ENCODE measurements around the gene ZNF77. TPM values are rescaled to one million over a fixed set of nuclear protein-coding genes. Genes with fewer than 3 reads are reported as not detected.

ZNF77 gene
- total RNA-seq, 1 experiment from 2014 or later: 5.9 TPM

GRCh38 chr19:2917275-2918184 lies 27.2 kb downstream of the ZNF77 start:
- Histone ChIP-seq H3K9me2 (ENCODE audit: insufficient read depth) (no peaks in the 10 kb centered on the region), H3K9ac (ENCODE audit: low read length) (no peak overlapping the region), H3K36me3 (ENCODE audit: control insufficient read depth in 1 of 2, insufficient read depth in 2 of 2, low read length in 2 of 2) (peaks cover 19 to 52% of the 10 kb centered on the region in 2 experiments), H3K9me3 (ENCODE audit: control insufficient read depth in 1 of 2, insufficient read depth in 1 of 2, low read depth in 1 of 2, low read length in 2 of 2) (peaks cover 23 to 37% of the 10 kb centered on the region in 2 experiments; a peak in 3 of 4 replicates), H2AFZ (ENCODE audit: low read depth, low read length, poor library complexity, severe bottlenecking) (no peak overlapping the region), H3K4me3 (replicated peaks in 1 of 2; ENCODE audit: low read depth in 1 of 2, low read length in 2 of 2) (no peak overlapping the region), H3K4me2 (ENCODE audit: low read length) (no peak overlapping the region), H4K20me1 (ENCODE audit: insufficient read depth) (no peaks in the 10 kb centered on the region), H3K27ac (ENCODE audit: low read depth, low read length) (no peak overlapping the region), H3K79me2 (ENCODE audit: insufficient read depth, low read length) (peaks cover 31% of the 10 kb centered on the region), H3K27me3 (ENCODE audit: insufficient read depth, low read length) (no peaks in the 10 kb centered on the region), H3K4me1 (ENCODE audit: control insufficient read depth in 1 of 2, insufficient read depth in 2 of 2, low read length in 2 of 2) (no peaks in the 10 kb centered on the region)
- CTCF ChIA-PET: no interaction called here
- ATAC-seq: no peak
- intact Hi-C loops (cut with micrococcal nuclease): no loop called here
- TF ChIP-seq CEBPB (IDR thresholded peaks at IDR 0.05; ENCODE audit: low read depth) (no peak), ELF1 (IDR thresholded peaks at IDR 0.05; ENCODE audit: borderline replicate concordance, low read depth) (no peak), ZNF274 (IDR thresholded peaks at IDR 0.05; ENCODE audit: low read depth, low read length) (peak; percentile 73), POLR2A (IDR thresholded peaks at IDR 0.05; ENCODE audit: borderline replicate concordance, extremely low read depth, insufficient read depth, insufficient read length) (no peak)
- RAD21 ChIA-PET (ENCODE audit: low non-redundant PET in 1 of 2, low total read pairs in 2 of 2, uncharacterized antibody in 2 of 2, unreplicated experiment in 2 of 2): no interaction called here
- POLR2A ChIA-PET: interaction anchor here (0.6 kb wide), 1 partner anchor 34 kb away, joined by 3 read pairs; no protein-coding TSS in a partner anchor
- no peak for DNase-seq (ENCODE audit: low read depth, low spot score)
- TSS peak; percentile 20 for BruUV-seq (replicated peaks)

- DNase-seq (ENCODE audit: low read depth, low spot score): no peak
- RAD21 ChIA-PET (ENCODE audit: low non-redundant PET in 1 of 2, low total read pairs in 2 of 2, uncharacterized antibody in 2 of 2, unreplicated experiment in 2 of 2): no interaction called here
- CTCF ChIA-PET: interaction anchor here (1.0 kb wide), 1 partner anchor 24 kb away, joined by 4 read pairs; no protein-coding TSS in a partner anchor
- Histone ChIP-seq H3K9me3 (ENCODE audit: control insufficient read depth in 1 of 2, insufficient read depth in 1 of 2, low read depth in 1 of 2, low read length in 2 of 2) (peaks cover 8 to 25% of the 10 kb centered on the region in 2 experiments; a peak in 3 of 4 replicates), H3K4me2 (ENCODE audit: low read length) (no peak overlapping the region), H3K9ac (ENCODE audit: low read length) (no peak overlapping the region), H3K79me2 (ENCODE audit: insufficient read depth, low read length) (peaks cover 68% of the 10 kb centered on the region), H4K20me1 (ENCODE audit: insufficient read depth) (0 out of 2 replicates have a peak, but pooled peaks cover 3% of the 10 kb centered on the region), H3K27ac (ENCODE audit: low read depth, low read length) (no peak overlapping the region), H3K27me3 (ENCODE audit: insufficient read depth, low read length) (no peaks in the 10 kb centered on the region), H3K4me1 (ENCODE audit: control insufficient read depth in 1 of 2, insufficient read depth in 2 of 2, low read length in 2 of 2) (peaks cover 0 to 6% of the 10 kb centered on the region in 2 experiments; a peak in 2 of 4 replicates), H3K9me2 (ENCODE audit: insufficient read depth) (no peaks in the 10 kb centered on the region), H3K4me3 (replicated peaks in 1 of 2; ENCODE audit: low read depth in 1 of 2, low read length in 2 of 2) (no peak overlapping the region), H3K36me3 (ENCODE audit: control insufficient read depth in 1 of 2, insufficient read depth in 2 of 2, low read length in 2 of 2) (peaks cover 10 to 40% of the 10 kb centered on the region in 2 experiments), H2AFZ (ENCODE audit: low read depth, low read length, poor library complexity, severe bottlenecking) (no peak overlapping the region)
- POLR2A ChIA-PET: no interaction called here
- intact Hi-C loops (cut with micrococcal nuclease): no loop called here
- no TSS peak for BruUV-seq (replicated peaks)
- no peak for ATAC-seq
- TF ChIP-seq YY1 (IDR thresholded peaks at IDR 0.05; ENCODE audit: extremely low read depth, insufficient replicate concordance, low read depth, low read length) (no peak), ZBTB33 (IDR thresholded peaks at IDR 0.05; ENCODE audit: extremely low read depth, insufficient replicate concordance, low read length) (no peak), RAD21 (IDR thresholded peaks at IDR 0.05; ENCODE audit: low read depth) (no peak), TCF7L2 (IDR thresholded peaks at IDR 0.05; ENCODE audit: borderline replicate concordance, extremely low read depth, insufficient read depth, insufficient read length) (no peak), CEBPB (IDR thresholded peaks at IDR 0.05; ENCODE audit: low read depth) (no peak), POLR2AphosphoS5 (IDR thresholded peaks at IDR 0.05; ENCODE audit: low read depth, low read length) (no peak), ZFX (IDR thresholded peaks at IDR 0.05) (no peak), POLR2A (IDR thresholded peaks at IDR 0.05; ENCODE audit: borderline replicate concordance, extremely low read depth, insufficient read depth, insufficient read length) (no peak), JUND (IDR thresholded peaks at IDR 0.05) (no peak), REST (IDR thresholded peaks at IDR 0.05; ENCODE audit: low read depth) (no peak)
Measured at GRCh38 chr19:2912306-2912705, 32.5 kb downstream of the ZNF77 start.

Data from HCT116 (cell line).